ENCODE data around the gene SLC29A4. TPM values are rescaled to one million over a fixed set of nuclear protein-coding genes. Genes with fewer than 3 reads are reported as not detected.
"Not testable (repeated sequence)": the region's sequence is repeated elsewhere in the genome, so short reads cannot be mapped to it uniquely, and the experiment has no call there.

SLC29A4 gene
- total and polyA plus RNA-seq, 4 donors: 0.13 to 2.2 (median 0.69) TPM

GRCh38 chr7:5253529-5253928 is 29.2 kb upstream of the SLC29A4 start:
- H3K27me3 ChIP-seq (ENCODE audit: control insufficient read depth in 1 of 2, insufficient read depth in 2 of 2, low read length in 1 of 2); H3K27ac ChIP-seq (ENCODE audit: low read depth in 1 of 2, low read length in 2 of 2); H3K4me3 ChIP-seq (ENCODE audit: low read length in 2 of 2); ATAC-seq (ENCODE audit: low FRiP score); H3K36me3 ChIP-seq (ENCODE audit: control insufficient read depth in 1 of 2, insufficient read depth in 2 of 2, low read length in 1 of 2); H3K9me3 ChIP-seq (ENCODE audit: control insufficient read depth, low read length); H3K4me1 ChIP-seq (ENCODE audit: control insufficient read depth in 1 of 2, insufficient read depth in 2 of 2, low read length in 2 of 2); DNase-seq; intact Hi-C loops (cut with DNase I): not testable (repeated sequence)
- 72 to 76% methylated on average over 14 of the region's 14 CpGs for WGBS, 2 donors

GRCh38 chr7:5254371-5254770 is 28.4 kb upstream of the SLC29A4 start:
- 89 to 90% methylated on average over 9 of the region's 9 CpGs for WGBS, 2 donors
- DNase-seq; intact Hi-C loops (cut with DNase I): not testable (repeated sequence)

GRCh38 chr7:5255832-5256231 is 26.9 kb upstream of the SLC29A4 start:
- no peak overlapping the region for H3K27ac ChIP-seq (ENCODE audit: low read depth in 1 of 2, low read length in 2 of 2)
- no peak for ATAC-seq (ENCODE audit: low FRiP score)
- no peaks in the 10 kb centered on the region for H3K36me3 ChIP-seq (ENCODE audit: control insufficient read depth in 1 of 2, insufficient read depth in 2 of 2, low read length in 1 of 2)
- DNase-seq: no peak
- intact Hi-C loops (cut with DNase I): no loop called here
- no peaks in the 10 kb centered on the region for H3K9me3 ChIP-seq (ENCODE audit: control insufficient read depth, low read length)
- no peaks in the 10 kb centered on the region for H3K4me1 ChIP-seq (ENCODE audit: control insufficient read depth in 1 of 2, insufficient read depth in 2 of 2, low read length in 2 of 2)
- H3K4me3 ChIP-seq (ENCODE audit: low read length in 2 of 2): no peak overlapping the region
- WGBS, 2 donors: 73 to 76% methylated on average over 3 of the region's 3 CpGs
- no peaks in the 10 kb centered on the region for H3K27me3 ChIP-seq (ENCODE audit: control insufficient read depth in 1 of 2, insufficient read depth in 2 of 2, low read length in 1 of 2)

More at GRCh38 chr7:5254371-5254770, 28.4 kb upstream of the SLC29A4 start:
- H3K9me3 ChIP-seq (ENCODE audit: control insufficient read depth, low read length); H3K27me3 ChIP-seq (ENCODE audit: control insufficient read depth in 1 of 2, insufficient read depth in 2 of 2, low read length in 1 of 2); H3K27ac ChIP-seq (ENCODE audit: low read depth in 1 of 2, low read length in 2 of 2); ATAC-seq (ENCODE audit: low FRiP score); H3K4me1 ChIP-seq (ENCODE audit: control insufficient read depth in 1 of 2, insufficient read depth in 2 of 2, low read length in 2 of 2); H3K36me3 ChIP-seq (ENCODE audit: control insufficient read depth in 1 of 2, insufficient read depth in 2 of 2, low read length in 1 of 2); H3K4me3 ChIP-seq (ENCODE audit: low read length in 2 of 2): not testable (repeated sequence)

GRCh38 chr7:5260530-5261068 is 22.1 kb upstream of the SLC29A4 start:
- H3K4me3 ChIP-seq (ENCODE audit: low read length in 2 of 2); H3K36me3 ChIP-seq (ENCODE audit: control insufficient read depth in 1 of 2, insufficient read depth in 2 of 2, low read length in 1 of 2); ATAC-seq (ENCODE audit: low FRiP score); H3K9me3 ChIP-seq (ENCODE audit: control insufficient read depth, low read length); H3K27me3 ChIP-seq (ENCODE audit: control insufficient read depth in 1 of 2, insufficient read depth in 2 of 2, low read length in 1 of 2); H3K4me1 ChIP-seq (ENCODE audit: control insufficient read depth in 1 of 2, insufficient read depth in 2 of 2, low read length in 2 of 2); DNase-seq; H3K27ac ChIP-seq (ENCODE audit: low read depth in 1 of 2, low read length in 2 of 2); intact Hi-C loops (cut with DNase I): not testable (repeated sequence)
- WGBS, 2 donors: 92% methylated on average over 15 of the region's 15 CpGs

- 81 to 85% methylated on average over 10 of the region's 10 CpGs for WGBS, 2 donors
- not testable (repeated sequence) for ATAC-seq (ENCODE audit: low FRiP score)
These were observed 19.7 kb upstream of the SLC29A4 start for GRCh38 chr7:5263066-5263465.

GRCh38 chr7:5265320-5266190 is 17.2 kb upstream of the SLC29A4 start:
- no peak overlapping the region for H3K27ac ChIP-seq (ENCODE audit: low read depth in 1 of 2, low read length in 2 of 2)
- no peaks in the 10 kb centered on the region for H3K4me1 ChIP-seq (ENCODE audit: control insufficient read depth in 1 of 2, insufficient read depth in 2 of 2, low read length in 2 of 2)
- DNase-seq: no peak
- WGBS, 2 donors: 68 to 72% methylated on average over 19 of the region's 19 CpGs
- H3K27me3 ChIP-seq (ENCODE audit: control insufficient read depth in 1 of 2, insufficient read depth in 2 of 2, low read length in 1 of 2): no peaks in the 10 kb centered on the region
- intact Hi-C loops (cut with DNase I): no loop called here
- ATAC-seq (ENCODE audit: low FRiP score): no peak
- H3K4me3 ChIP-seq (ENCODE audit: low read length in 2 of 2): no peak overlapping the region
- H3K9me3 ChIP-seq (ENCODE audit: control insufficient read depth, low read length): no peaks in the 10 kb centered on the region
- H3K36me3 ChIP-seq (ENCODE audit: control insufficient read depth in 1 of 2, insufficient read depth in 2 of 2, low read length in 1 of 2): no peaks in the 10 kb centered on the region

More at GRCh38 chr7:5263066-5263465, 19.7 kb upstream of the SLC29A4 start:
- H3K4me3 ChIP-seq (ENCODE audit: low read length in 2 of 2); H3K36me3 ChIP-seq (ENCODE audit: control insufficient read depth in 1 of 2, insufficient read depth in 2 of 2, low read length in 1 of 2); H3K27ac ChIP-seq (ENCODE audit: low read depth in 1 of 2, low read length in 2 of 2); H3K4me1 ChIP-seq (ENCODE audit: control insufficient read depth in 1 of 2, insufficient read depth in 2 of 2, low read length in 2 of 2); DNase-seq; H3K27me3 ChIP-seq (ENCODE audit: control insufficient read depth in 1 of 2, insufficient read depth in 2 of 2, low read length in 1 of 2); H3K9me3 ChIP-seq (ENCODE audit: control insufficient read depth, low read length); intact Hi-C loops (cut with DNase I): not testable (repeated sequence)

- ATAC-seq (ENCODE audit: low FRiP score) (no peak), DNase-seq (no peak)
- intact Hi-C loops (cut with DNase I): no loop called here
- Histone ChIP-seq H3K4me3 (ENCODE audit: low read length in 2 of 2) (no peak overlapping the region), H3K27ac (ENCODE audit: low read depth in 1 of 2, low read length in 2 of 2) (no peak overlapping the region), H3K27me3 (ENCODE audit: control insufficient read depth in 1 of 2, insufficient read depth in 2 of 2, low read length in 1 of 2) (no peaks in the 10 kb centered on the region), H3K36me3 (ENCODE audit: control insufficient read depth in 1 of 2, insufficient read depth in 2 of 2, low read length in 1 of 2) (no peaks in the 10 kb centered on the region), H3K9me3 (ENCODE audit: control insufficient read depth, low read length) (no peaks in the 10 kb centered on the region), H3K4me1 (ENCODE audit: control insufficient read depth in 1 of 2, insufficient read depth in 2 of 2, low read length in 2 of 2) (no peaks in the 10 kb centered on the region)
- 72 to 73% methylated on average over 20 of the region's 20 CpGs for WGBS, 2 donors
These were observed 16.3 kb upstream of the SLC29A4 start for GRCh38 chr7:5266191-5267028.

GRCh38 chr7:5267829-5268228 is 14.9 kb upstream of the SLC29A4 start:
- H3K36me3 ChIP-seq (ENCODE audit: control insufficient read depth in 1 of 2, insufficient read depth in 2 of 2, low read length in 1 of 2); ATAC-seq (ENCODE audit: low FRiP score); H3K4me3 ChIP-seq (ENCODE audit: low read length in 2 of 2); H3K4me1 ChIP-seq (ENCODE audit: control insufficient read depth in 1 of 2, insufficient read depth in 2 of 2, low read length in 2 of 2); intact Hi-C loops (cut with DNase I); H3K9me3 ChIP-seq (ENCODE audit: control insufficient read depth, low read length); DNase-seq; H3K27me3 ChIP-seq (ENCODE audit: control insufficient read depth in 1 of 2, insufficient read depth in 2 of 2, low read length in 1 of 2); H3K27ac ChIP-seq (ENCODE audit: low read depth in 1 of 2, low read length in 2 of 2): not testable (repeated sequence)
- WGBS, 2 donors: 81 to 86% methylated on average over 8 of the region's 8 CpGs
